ENCODE results near the gene SON.
"Not testable (repeated sequence)": the region's sequence is repeated elsewhere in the genome, so short reads cannot be mapped to it uniquely, and the experiment has no call there.

The SON gene

DNA sequence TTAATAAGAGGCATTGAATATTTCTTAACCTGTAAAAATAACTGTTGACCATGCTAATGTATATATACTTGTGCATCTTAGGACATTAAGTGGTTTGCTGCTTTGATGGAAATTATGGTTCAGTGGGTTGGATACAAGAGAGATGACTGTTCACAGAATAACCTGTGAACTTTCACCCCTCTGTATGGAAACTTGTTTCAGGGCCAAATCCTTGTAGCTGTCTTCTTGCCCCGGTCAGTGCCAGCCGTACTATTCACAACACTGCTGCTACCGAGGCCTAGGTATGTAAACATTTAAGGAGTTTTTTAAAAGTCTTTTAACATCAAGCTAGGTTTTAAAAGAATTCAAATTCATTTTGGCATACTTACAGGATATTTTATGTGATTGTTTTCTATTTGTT, 29.5 kb downstream of the SON start:
- in situ Hi-C loops (cut with MboI; ENCODE audit: low sequenced_read_pairs), result no loop called here

- in situ Hi-C loops (cut with MboI; ENCODE audit: low sequenced_read_pairs), result not testable (repeated sequence)
These were observed 33.9 kb downstream of the SON start for GRCh38 chr21:33576741-33577141.

DNA sequence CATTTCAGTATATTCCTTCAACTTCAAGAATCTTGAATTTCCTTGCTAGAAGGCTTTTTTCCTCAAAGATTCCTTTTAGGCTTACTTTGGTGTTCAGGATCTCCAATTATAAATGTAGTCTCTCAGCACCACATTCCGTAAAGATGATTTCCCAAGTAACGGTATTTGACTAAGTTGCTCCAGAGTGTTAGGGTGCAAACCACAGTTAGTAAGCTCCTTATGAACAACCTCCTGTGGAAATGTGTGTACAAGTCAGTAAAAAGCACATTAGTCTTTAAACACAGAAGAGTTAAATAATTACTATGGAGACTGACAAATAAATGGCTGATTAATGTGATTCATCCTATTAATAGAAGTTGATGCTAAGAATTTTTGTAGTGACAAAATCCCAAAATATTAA, 35.4 kb downstream of the SON start:
- in situ Hi-C loops (cut with MboI; ENCODE audit: low sequenced_read_pairs), result no loop called here

DNA sequence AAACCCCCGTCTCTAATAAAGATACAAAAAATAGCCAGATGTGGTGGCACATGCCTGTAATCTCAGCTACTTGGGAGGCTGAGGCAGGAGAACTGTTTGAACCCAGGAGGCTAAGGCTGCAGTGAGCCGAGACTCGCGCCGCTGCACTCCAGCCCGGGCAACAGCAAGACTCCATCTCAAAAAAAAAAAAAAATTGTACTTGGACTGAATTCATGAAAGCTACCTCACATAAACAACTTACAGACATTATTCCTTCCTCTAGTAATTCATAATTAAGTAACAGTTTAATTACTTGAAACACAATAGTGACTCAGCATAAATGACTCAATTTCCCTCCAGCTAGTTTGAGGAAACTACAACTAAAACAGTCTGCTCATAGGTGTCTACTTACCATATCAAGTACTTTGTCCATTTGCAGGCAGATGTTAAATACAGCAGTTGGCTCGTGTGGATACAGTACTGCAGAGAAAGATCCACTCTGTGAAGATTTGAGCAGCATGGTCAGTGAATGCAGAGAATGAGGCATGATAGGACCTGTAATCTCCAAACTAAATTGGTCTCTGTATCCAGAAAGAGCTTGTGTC, 36.2 kb downstream of the SON start:
- in situ Hi-C loops (cut with MboI; ENCODE audit: low sequenced_read_pairs), result no loop called here

DNA sequence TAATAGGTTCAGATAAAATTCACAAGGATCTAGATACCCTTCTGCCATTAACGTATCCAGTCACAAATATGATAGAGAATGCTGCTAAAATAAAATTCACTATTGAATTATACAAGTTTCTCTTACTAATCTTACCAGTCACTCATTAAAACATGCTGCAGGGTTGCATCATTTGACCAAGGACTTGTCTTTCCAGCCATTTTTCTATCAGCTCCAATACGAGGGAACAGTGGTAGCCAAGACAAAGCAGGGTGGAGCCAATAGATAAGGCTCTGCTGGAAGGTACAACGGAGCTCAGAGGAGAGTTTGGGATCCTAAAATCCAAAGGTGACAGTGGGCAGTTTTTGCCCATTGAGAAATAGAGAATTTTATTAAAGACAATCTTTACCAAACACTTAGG, 41.6 kb downstream of the SON start:
- in situ Hi-C loops (cut with MboI; ENCODE audit: low sequenced_read_pairs), result no loop called here

DNA sequence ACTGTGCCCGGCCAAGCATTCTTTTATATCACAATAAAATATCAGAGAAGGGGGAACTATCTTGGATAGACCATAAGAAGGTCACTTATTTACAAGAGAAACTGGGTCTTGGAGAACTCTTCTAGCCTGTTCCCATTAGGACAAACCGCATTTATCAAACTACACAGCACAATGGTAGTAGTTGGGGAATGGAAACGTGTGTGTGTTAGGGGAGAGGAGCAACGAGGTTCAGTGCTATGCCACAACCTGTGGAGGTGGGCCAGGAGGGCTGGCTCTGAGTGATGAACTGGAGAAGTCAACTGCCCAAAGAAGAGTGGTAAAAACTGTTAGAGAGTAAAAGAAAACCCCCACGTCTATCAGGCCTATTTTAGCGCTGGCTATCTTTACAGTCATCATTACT, 44.1 kb downstream of the SON start:
- in situ Hi-C loops (cut with MboI; ENCODE audit: low sequenced_read_pairs), result no loop called here

DNA sequence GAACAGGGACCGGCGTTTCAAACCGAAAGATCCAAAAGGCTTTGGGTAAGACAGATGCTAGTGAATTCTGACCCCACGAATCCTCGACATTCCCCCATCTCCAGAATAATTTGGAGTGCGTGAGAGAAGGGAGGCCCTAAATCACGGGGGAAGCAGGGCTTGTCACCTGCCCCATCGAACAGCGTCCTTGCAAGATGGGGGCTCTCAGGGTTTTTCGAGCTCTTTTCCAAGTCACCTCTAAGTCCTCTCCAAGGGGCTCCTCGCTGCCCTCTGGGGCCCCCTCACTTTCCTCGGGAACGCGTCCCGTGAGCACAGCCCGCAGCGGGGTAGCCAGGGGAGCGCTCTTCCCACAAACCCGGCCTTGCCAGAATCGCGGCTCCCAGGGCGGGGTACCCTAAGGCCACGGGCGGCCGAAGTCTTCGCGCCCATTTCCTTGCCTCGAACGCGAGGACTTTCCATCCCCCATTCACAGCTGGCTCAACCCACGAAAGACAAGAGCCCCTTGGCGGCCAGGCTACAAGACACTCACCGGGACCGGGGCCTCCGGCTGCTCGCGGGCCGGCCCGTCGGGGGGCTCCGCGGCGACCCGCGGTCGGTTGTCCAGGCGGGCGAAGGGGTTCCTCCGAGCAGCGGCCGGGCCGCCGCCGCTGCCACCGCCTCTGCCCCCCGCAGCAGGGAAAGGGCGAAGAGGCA, 45.1 kb downstream of the SON start:
- in situ Hi-C loops (cut with MboI; ENCODE audit: low sequenced_read_pairs), result no loop called here

- in situ Hi-C loops (cut with MboI; ENCODE audit: low sequenced_read_pairs), result no loop called here
These were observed 45.9 kb downstream of the SON start, which contains the start of gene DONSON for GRCh38 chr21:33588485-33589335. Gene DONSON (minus strand): TSS chr21:33588684. CDS start chr21:33588641, 43 bp downstream.

DNA sequence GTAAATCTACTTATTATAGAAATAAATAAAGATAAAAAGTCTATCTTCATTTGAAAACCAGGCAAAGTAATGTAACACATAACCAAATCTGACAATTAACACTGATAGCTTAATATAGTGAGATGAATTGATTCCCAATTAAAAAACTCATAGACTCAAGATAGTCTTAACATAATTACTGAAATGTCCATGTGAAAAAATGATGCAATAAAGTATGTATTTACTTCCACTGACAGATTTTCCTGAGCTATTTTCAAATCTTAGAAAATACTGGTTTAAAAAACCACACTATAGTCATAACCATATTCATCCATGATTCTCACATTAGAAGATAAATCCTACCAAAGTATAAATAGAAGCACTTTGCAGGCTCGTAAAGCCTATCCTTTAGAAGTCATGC, 55.2 kb downstream of the SON start:
- in situ Hi-C loops (cut with MboI; ENCODE audit: low sequenced_read_pairs), result no loop called here

DNA sequence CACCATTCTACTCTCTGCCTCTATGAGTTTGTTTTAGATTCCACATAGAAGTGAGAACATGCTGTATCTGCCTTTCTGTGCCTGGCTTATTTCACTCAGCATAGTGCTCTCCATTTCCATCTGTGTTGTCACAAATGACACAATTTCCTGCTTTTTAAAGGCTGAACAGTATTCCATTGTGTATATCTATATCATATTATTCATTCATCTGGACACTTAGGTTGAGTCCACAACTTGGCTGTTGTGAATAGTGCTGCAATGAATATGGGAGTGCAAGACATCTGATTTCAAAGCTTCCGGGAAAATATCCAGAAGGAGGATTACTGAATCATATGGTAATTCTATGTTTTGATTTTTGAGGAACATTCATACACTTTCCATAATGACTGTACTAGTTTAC, 65.7 kb downstream of the SON start:
- in situ Hi-C loops (cut with MboI; ENCODE audit: low sequenced_read_pairs), result no loop called here

DNA sequence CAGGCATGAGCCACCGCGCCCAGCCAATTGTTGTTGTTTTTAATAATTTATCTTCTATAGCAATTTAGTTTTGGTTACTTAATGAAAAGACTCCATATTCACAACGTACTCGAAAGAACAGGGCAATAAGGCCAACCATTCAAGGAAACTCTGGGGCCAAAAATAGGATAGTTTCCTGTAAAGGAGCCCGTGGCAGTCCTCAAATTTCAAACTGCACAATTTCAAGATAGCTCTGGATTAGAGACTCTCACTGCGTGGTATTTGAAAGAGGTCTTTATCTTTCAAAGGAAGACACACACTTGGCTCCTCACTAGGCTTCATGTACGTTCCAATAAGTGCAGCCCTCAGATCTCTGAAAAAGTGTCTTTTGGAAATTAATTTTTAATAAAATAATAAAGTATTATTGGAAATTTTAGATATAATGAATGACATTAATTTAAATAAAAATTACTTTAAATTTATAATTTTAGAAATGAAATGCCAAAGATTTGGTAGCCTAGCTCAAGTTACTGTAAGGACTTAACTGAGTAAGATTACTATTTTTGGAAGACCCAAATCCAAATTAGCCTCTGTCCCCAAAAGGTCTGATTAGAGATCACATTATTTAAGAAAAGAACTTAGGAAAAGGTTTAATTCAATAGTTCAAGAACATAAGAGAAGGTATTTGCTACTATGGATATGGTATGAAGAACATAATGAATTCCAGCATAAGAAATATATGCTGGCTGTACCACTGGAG, 68.3 kb downstream of the SON start:
- in situ Hi-C loops (cut with MboI; ENCODE audit: low sequenced_read_pairs), result no loop called here

DNA sequence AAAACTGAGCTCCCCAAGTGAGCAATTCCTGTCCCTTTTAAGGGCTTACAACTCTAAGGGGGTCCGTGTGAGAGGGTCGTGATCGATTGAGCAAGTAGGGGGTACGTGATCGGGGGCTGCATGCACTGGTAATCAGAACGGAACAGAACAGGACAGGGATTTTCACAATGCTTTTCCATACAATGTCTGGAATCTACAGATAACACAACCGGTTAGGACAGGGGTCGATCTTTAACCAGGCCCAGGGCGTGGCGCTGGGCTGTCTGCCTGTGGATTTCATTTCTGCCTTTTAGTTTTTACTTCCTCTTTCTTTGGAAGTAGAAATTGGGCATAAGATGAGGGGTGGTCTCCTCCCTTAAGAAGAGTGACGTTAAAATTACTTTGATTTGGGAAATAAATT, 74.7 kb downstream of the SON start:
- in situ Hi-C loops (cut with MboI; ENCODE audit: low sequenced_read_pairs), result not testable (repeated sequence)

DNA sequence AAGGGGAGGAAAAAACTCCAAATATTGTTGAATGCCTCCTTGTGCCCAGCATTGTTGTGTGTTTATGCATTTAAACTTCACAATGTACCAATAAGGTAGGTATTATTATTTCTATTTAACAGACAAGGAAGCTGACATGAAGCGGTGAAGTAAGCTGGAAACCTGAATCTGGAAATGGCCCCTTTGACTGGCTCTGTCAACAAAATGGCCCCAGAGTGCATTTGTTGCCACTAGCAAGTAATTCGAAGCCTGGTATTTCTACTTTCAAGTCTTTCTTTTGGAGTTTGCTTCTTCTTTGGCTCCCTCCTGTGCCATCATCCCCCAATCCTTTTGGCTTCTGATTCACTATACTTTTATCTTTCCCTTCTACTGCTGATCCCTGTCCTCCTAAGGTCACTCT, 75.6 kb downstream of the SON start:
- in situ Hi-C loops (cut with MboI; ENCODE audit: low sequenced_read_pairs), result no loop called here

- in situ Hi-C loops (cut with MboI; ENCODE audit: low sequenced_read_pairs), result no loop called here
These were observed 76.9 kb downstream of the SON start for GRCh38 chr21:33619726-33620125.

- in situ Hi-C loops (cut with MboI; ENCODE audit: low sequenced_read_pairs), result no loop called here
These were observed 79.4 kb downstream of the SON start for GRCh38 chr21:33622253-33622652.

GRCh38 chr21:33626151-33626550, 83.3 kb downstream of the SON start:
- in situ Hi-C loops (cut with MboI; ENCODE audit: low sequenced_read_pairs), result not testable (repeated sequence)

Measured in HL-60/S4 treated with retinoic acid at 250 ng/mL for 4 days and 3 days (cell line).